Hepatocyte (in vitro differentiated cells): ENCODE measurements around the gene MAPRE2. TPM values are rescaled to one million over a fixed set of nuclear protein-coding genes. Genes with fewer than 3 reads are reported as not detected.

Experiments used
- DNase-seq: peaks from one replicate; pipeline ENCODE4 v3.0.0-alpha.2; 2016; ENCODE audit warnings: low spot score
- H2AFZ ChIP-seq: fragments of 200-600 bp; sonication (generic); 2 replicates; pipeline ENCODE4 v1.6.0; 2016; ENCODE audit warnings: antibody characterized with exemption, mild to moderate bottlenecking
- H3K27ac ChIP-seq: fragments of 200-600 bp; sonication (generic); 2 replicates; pipeline ENCODE4 v1.5.1; 2016; ENCODE audit warnings: mild to moderate bottlenecking
- H3K27me3 ChIP-seq: fragments of 200-600 bp; sonication (generic); 2 replicates; pipeline ENCODE4 v1.6.1; 2016
- H3K36me3 ChIP-seq: fragments of 200-600 bp; sonication (generic); replicated peaks from 2 replicates; pipeline ENCODE4 v1.5.1; 2016; ENCODE audit warnings: low read depth; ENCODE audit not compliant: insufficient read depth
- H3K4me1 ChIP-seq: fragments of 200-600 bp; sonication (generic); 2 replicates; pipeline ENCODE4 v1.5.1; 2016; ENCODE audit warnings: mild to moderate bottlenecking, moderate library complexity; ENCODE audit not compliant: insufficient read depth
- H3K4me2 ChIP-seq: fragments of 200-600 bp; sonication (generic); 2 replicates; pipeline ENCODE4 v1.6.0; 2016
- H3K4me3 ChIP-seq: fragments of 200-600 bp; sonication (generic); 2 replicates; pipeline ENCODE4 v1.5.1; 2016; ENCODE audit warnings: mild to moderate bottlenecking
- H3K79me2 ChIP-seq: fragments of 200-600 bp; sonication (generic); 2 replicates; pipeline ENCODE4 v1.6.0; 2017; ENCODE audit warnings: mild to moderate bottlenecking
- H3K9me2 ChIP-seq: fragments of 200-600 bp; sonication (generic); replicated peaks from 2 replicates; pipeline ENCODE4 v1.6.0; 2017; ENCODE audit warnings: mild to moderate bottlenecking; ENCODE audit not compliant: insufficient read depth
- H3K9me3 ChIP-seq: fragments of 200-600 bp; sonication (generic); 2 replicates; pipeline ENCODE4 v1.5.1; 2016; ENCODE audit warnings: low read depth, mild to moderate bottlenecking
- H4K20me1 ChIP-seq: fragments of 200-600 bp; sonication (generic); 2 replicates; pipeline ENCODE4 v1.6.0; 2016; ENCODE audit warnings: mild to moderate bottlenecking; ENCODE audit not compliant: insufficient read depth, poor library complexity, severe bottlenecking
- CTCF ChIP-seq: fragments of 200-600 bp; sonication (generic); IDR thresholded peaks from 2 replicates; pipeline ENCODE4 v1.5.1; 2016; ENCODE audit warnings: antibody characterized with exemption, mild to moderate bottlenecking; ENCODE audit not compliant: poor library complexity
- EZH2 ChIP-seq: fragments of 200-600 bp; sonication (generic); IDR thresholded peaks from 2 replicates; pipeline ENCODE4 v1.6.1; 2016; ENCODE audit warnings: antibody characterized with exemption, mild to moderate bottlenecking, borderline replicate concordance
- EZH2phosphoT487 ChIP-seq: fragments of 200-600 bp; sonication (generic); IDR thresholded peaks from one replicate; pipeline ENCODE4 v1.6.1; 2018; ENCODE audit warnings: antibody characterized with exemption, mild to moderate bottlenecking, low read depth, moderate library complexity; ENCODE audit not compliant: unreplicated experiment, severe bottlenecking
- WGBS: methylation state at CpG from one replicate; pipeline ENCODE4 v1.1.6; 2016; ENCODE audit warnings: low lambda C conversion rate; ENCODE audit errors: missing lambda C conversion rate; 5-methylcytosine and 5-hydroxymethylcytosine counted together
- polyA plus RNA-seq: library from polyadenylated mRNA; unstranded; fragments of >200 nt; fragmentation: Nextera tagmentation; extraction: Ambion mirVana; gene quantifications from 2 replicates; pipeline ENCODE4 v1.2.1, GENCODE V29; 2016
- total RNA-seq: library from RNA; depleted of rRNA; stranded (reverse); fragments of >200 nt; gene quantifications from 2 replicates; pipeline ENCODE4 v1.2.3, GENCODE V29; 2014

The MAPRE2 gene
- total and polyA plus RNA-seq, 2 experiments from 2014 or later = 19.1 to 27.6 TPM

- DNase-seq = no peak
- Histone ChIP-seq H3K27ac (no peak overlapping the region), H4K20me1 (no peaks in the 10 kb centered on the region), H3K9me2 (no peaks in the 10 kb centered on the region), H3K4me1 (peaks cover 6% of the 10 kb centered on the region), H2AFZ (no peak overlapping the region), H3K27me3 (no peaks in the 10 kb centered on the region), H3K9me3 (no peaks in the 10 kb centered on the region), H3K79me2 (no peaks in the 10 kb centered on the region), H3K36me3 (no peaks in the 10 kb centered on the region), H3K4me2 (no peak overlapping the region), H3K4me3 (no peak overlapping the region)
- WGBS = 86% methylated on average over 2 of the region's 2 CpGs
- TF ChIP-seq CTCF = no peak
- no peak for TF ChIP-seq EZH2phosphoT487
- no peak for TF ChIP-seq EZH2
Measured at GRCh38 chr18:35174745-35175144, 133.5 kb downstream of the MAPRE2 start.

GRCh38 chr18:35176925-35177324 is 135.7 kb downstream of the MAPRE2 start:
- H3K27ac ChIP-seq = no peak overlapping the region
- WGBS = 97% methylated on average over 3 of the region's 3 CpGs
- no peaks in the 10 kb centered on the region for H3K4me1 ChIP-seq
- no peak overlapping the region for H2AFZ ChIP-seq
- no peaks in the 10 kb centered on the region for H4K20me1 ChIP-seq
- no peak for DNase-seq
- no peaks in the 10 kb centered on the region for H3K79me2 ChIP-seq
- no peaks in the 10 kb centered on the region for H3K27me3 ChIP-seq
- TF ChIP-seq CTCF = no peak
- no peak for TF ChIP-seq EZH2
- no peak for TF ChIP-seq EZH2phosphoT487
- no peaks in the 10 kb centered on the region for H3K36me3 ChIP-seq
- H3K9me2 ChIP-seq = no peaks in the 10 kb centered on the region
- no peak overlapping the region for H3K4me2 ChIP-seq
- H3K9me3 ChIP-seq = no peaks in the 10 kb centered on the region
- no peak overlapping the region for H3K4me3 ChIP-seq

- WGBS = 89% methylated on average over 3 of the region's 3 CpGs
- TF ChIP-seq EZH2phosphoT487 (no peak), CTCF (no peak), EZH2 (no peak)
- H3K4me2 ChIP-seq = no peak overlapping the region
Measured at GRCh38 chr18:35178260-35178659, 137.0 kb downstream of the MAPRE2 start.

GRCh38 chr18:35179906-35180305 is 138.7 kb downstream of the MAPRE2 start:
- H4K20me1 ChIP-seq = no peaks in the 10 kb centered on the region
- H3K27ac ChIP-seq = no peak overlapping the region
- H3K4me1 ChIP-seq = no peaks in the 10 kb centered on the region
- TF ChIP-seq CTCF (no peak), EZH2 (no peak), EZH2phosphoT487 (no peak)
- WGBS = 90% methylated on average over 4 of the region's 4 CpGs
- no peaks in the 10 kb centered on the region for H3K79me2 ChIP-seq
- H3K9me2 ChIP-seq = no peaks in the 10 kb centered on the region
- no peak overlapping the region for H2AFZ ChIP-seq
- no peaks in the 10 kb centered on the region for H3K27me3 ChIP-seq
- H3K36me3 ChIP-seq = no peaks in the 10 kb centered on the region
- H3K4me2 ChIP-seq = no peak overlapping the region
- no peak for DNase-seq
- H3K9me3 ChIP-seq = no peaks in the 10 kb centered on the region
- H3K4me3 ChIP-seq = no peak overlapping the region

More at GRCh38 chr18:35178260-35178659, 137.0 kb downstream of the MAPRE2 start:
- Histone ChIP-seq H3K9me3 (no peaks in the 10 kb centered on the region), H3K9me2 (no peaks in the 10 kb centered on the region), H3K4me1 (no peaks in the 10 kb centered on the region), H4K20me1 (no peaks in the 10 kb centered on the region), H3K36me3 (no peaks in the 10 kb centered on the region), H2AFZ (no peak overlapping the region), H3K4me3 (no peak overlapping the region), H3K27me3 (no peaks in the 10 kb centered on the region), H3K27ac (no peak overlapping the region), H3K79me2 (no peaks in the 10 kb centered on the region)
- no peak for DNase-seq
